HG03571 (cell line): Measurements from ENCODE around the gene KCNH2.

Experiments used
- ATAC-seq: cut with Tn5 transposase; IDR thresholded peaks from one replicate; pipeline ENCODE4 v1.9.1; 2021; ENCODE audit not compliant: unreplicated experiment

Gene KCNH2

GRCh38 chr7:150950496-150951180, 27.5 kb downstream of the KCNH2 start:
- ATAC-seq, result no peak

- ATAC-seq, result no peak
Observed at GRCh38 chr7:150949971-150950491, 28.1 kb downstream of the KCNH2 start.

GRCh38 chr7:150949564-150949963, 28.6 kb downstream of the KCNH2 start:
- no peak for ATAC-seq

- ATAC-seq, result no peak
Observed at GRCh38 chr7:150948791-150949251, 29.3 kb downstream of the KCNH2 start.

- ATAC-seq, result no peak
Observed at GRCh38 chr7:150947761-150948651, 30.1 kb downstream of the KCNH2 start.

GRCh38 chr7:150947241-150947745, 30.8 kb downstream of the KCNH2 start:
- no peak for ATAC-seq

- no peak for ATAC-seq
Observed at GRCh38 chr7:150946421-150947240, 31.5 kb downstream of the KCNH2 start.

GRCh38 chr7:150945853-150946420, 32.2 kb downstream of the KCNH2 start:
- ATAC-seq, result no peak

- no peak for ATAC-seq
Observed at GRCh38 chr7:150945171-150945852, 32.8 kb downstream of the KCNH2 start.

- no peak for ATAC-seq
Observed at GRCh38 chr7:150944066-150945042, 33.8 kb downstream of the KCNH2 start.

- no peak for ATAC-seq
Observed at GRCh38 chr7:150943453-150943814, 34.7 kb downstream of the KCNH2 start.

- ATAC-seq, result no peak
Observed at GRCh38 chr7:150942591-150943452, 35.3 kb downstream of the KCNH2 start.

- ATAC-seq, result no peak
Observed at GRCh38 chr7:150942001-150942590, 36.0 kb downstream of the KCNH2 start.

- ATAC-seq, result no peak
Observed at GRCh38 chr7:150941351-150942000, 36.6 kb downstream of the KCNH2 start.

- no peak for ATAC-seq
Observed at GRCh38 chr7:150940431-150941102, 37.6 kb downstream of the KCNH2 start.

- no peak for ATAC-seq
Observed at GRCh38 chr7:150939466-150939865, 38.7 kb downstream of the KCNH2 start.
